ENCODE measurements around the gene ZCCHC4.

DNA sequence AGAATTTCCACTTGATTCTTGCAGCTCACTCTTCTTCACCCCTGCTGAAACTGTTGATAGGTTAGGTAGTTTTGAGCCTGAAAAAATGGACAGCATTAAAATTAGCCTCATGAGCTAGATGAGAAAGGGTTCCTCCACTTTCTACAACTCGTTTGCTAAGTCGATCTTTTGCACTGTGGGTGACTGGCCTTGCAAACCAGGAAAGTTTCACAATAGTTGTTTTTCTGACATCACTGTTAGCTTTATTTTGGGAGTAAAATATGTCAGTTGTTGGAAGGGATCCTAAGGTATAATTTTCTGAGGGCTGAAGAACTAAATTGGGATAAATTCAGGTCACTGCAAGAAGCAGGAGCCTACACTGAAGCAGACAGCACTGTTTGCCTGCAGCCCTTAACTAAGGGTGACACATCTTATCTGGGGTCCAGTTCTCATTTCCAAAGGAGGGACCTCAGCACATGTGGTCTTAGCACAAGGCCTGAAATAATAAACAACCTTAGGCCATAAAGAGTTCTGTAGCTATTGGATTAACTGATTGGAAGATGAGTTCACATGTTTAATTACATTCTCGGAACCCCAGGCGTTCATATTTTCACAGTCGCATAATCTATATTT, 93.6 kb downstream of the ZCCHC4 start:
- TF ChIP-seq, protein P1, sequence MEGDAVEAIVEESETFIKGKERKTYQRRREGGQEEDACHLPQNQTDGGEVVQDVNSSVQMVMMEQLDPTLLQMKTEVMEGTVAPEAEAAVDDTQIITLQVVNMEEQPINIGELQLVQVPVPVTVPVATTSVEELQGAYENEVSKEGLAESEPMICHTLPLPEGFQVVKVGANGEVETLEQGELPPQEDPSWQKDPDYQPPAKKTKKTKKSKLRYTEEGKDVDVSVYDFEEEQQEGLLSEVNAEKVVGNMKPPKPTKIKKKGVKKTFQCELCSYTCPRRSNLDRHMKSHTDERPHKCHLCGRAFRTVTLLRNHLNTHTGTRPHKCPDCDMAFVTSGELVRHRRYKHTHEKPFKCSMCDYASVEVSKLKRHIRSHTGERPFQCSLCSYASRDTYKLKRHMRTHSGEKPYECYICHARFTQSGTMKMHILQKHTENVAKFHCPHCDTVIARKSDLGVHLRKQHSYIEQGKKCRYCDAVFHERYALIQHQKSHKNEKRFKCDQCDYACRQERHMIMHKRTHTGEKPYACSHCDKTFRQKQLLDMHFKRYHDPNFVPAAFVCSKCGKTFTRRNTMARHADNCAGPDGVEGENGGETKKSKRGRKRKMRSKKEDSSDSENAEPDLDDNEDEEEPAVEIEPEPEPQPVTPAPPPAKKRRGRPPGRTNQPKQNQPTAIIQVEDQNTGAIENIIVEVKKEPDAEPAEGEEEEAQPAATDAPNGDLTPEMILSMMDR (IDR thresholded peaks at IDR 0.05; ENCODE audit: low read depth, low read length): no peak
- TF ChIP-seq POLR2A (IDR thresholded peaks at IDR 0.05; ENCODE audit: extremely low read depth, insufficient read length) (no peak), MYC (IDR thresholded peaks at IDR 0.05; ENCODE audit: low read depth, low read length) (no peak)
- TF ChIP-seq, protein P2, sequence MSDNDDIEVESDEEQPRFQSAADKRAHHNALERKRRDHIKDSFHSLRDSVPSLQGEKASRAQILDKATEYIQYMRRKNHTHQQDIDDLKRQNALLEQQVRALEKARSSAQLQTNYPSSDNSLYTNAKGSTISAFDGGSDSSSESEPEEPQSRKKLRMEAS (IDR thresholded peaks at IDR 0.05; ENCODE audit: low read depth, low read length): no peak

Measured in NB4 (cell line).